Transverse colon (tissue), 4 donors: ENCODE data around the gene CDH22.

Source experiments
- CTCF ChIP-seq, 5 experiments: fragments of 200-600 bp in 3 of 5; fragments of 450-650 bp in 2 of 5; sonication (generic) in 3 of 5; IDR thresholded peaks; 1 replicate in 2 of 5; 2 replicates in 3 of 5; pipeline ENCODE4 v1.5.1; 2016 to 2017; ENCODE audit warnings: antibody characterized with exemption in 5 of 5, inconsistent platforms in 3 of 5, mild to moderate bottlenecking in 2 of 5, moderate library complexity in 1 of 5
- EP300 ChIP-seq: sonication (generic); formaldehyde crosslinking; IDR thresholded peaks from one replicate; pipeline ENCODE4 v1.6.1; 2017; ENCODE audit warnings: antibody characterized with exemption, low read depth
- POLR2A ChIP-seq: fragments of 450-650 bp; IDR thresholded peaks from one replicate; pipeline ENCODE4 v1.6.1; 2016; ENCODE audit warnings: antibody characterized with exemption, mild to moderate bottlenecking, moderate library complexity
- POLR2AphosphoS5 ChIP-seq, 3 donors: sonication (generic); formaldehyde crosslinking; IDR thresholded peaks; one replicate each; pipeline ENCODE4 v1.6.1; 2016; ENCODE audit warnings: antibody characterized with exemption in 3 of 3

DNA sequence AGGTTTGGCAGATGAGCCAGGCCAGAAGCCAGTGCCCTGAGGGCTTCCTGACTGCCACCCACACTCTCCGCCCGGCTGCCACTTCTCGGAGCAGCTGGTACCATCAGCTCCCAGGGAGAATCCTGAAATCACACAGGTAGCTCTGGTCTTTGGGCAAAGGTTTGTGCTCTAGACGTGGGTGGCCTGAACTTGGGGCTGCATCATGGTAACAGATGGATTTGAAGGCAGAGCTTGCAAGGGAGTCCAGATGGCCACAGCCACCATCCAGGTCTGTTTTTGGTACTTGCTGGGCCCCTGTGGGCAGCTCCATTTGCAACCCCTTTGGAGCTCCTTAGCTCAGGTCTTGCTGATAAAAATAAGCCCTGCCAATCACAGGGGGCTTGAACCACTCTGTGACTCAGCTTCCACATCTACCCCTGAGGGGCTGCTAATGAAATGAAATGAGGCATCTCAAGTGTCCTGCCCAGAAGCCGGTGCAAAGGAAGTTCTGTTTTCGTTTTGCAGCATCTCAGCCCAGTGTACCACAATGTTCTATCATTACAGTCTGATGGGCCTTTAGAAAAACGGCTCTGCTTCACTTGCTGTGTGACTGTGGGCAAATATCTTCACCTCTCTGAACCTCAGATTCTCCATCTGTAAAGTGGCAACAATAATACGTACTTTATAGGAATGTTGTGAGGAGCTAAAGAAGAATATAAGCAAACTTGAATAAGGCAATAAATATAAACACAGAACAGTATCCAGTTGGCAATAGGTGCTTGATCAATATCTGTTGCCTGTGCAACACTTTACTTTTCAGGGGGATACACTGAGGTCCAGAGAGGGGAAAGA, 25.1 kb upstream of the CDH22 start:
- TF ChIP-seq CTCF (IDR thresholded peaks at IDR 0.05) (no peak), POLR2A (no peak), EP300 (no peak), POLR2AphosphoS5 (IDR thresholded peaks at IDR 0.05) (no peak)
